GM20000 (cell line): Measurements from ENCODE around the gene ADD1.
"Not testable (repeated sequence)": the region's sequence is repeated elsewhere in the genome, so short reads cannot be mapped to it uniquely, and the experiment has no call there.

Experiments
- DNase-seq: peaks from one replicate; pipeline ENCODE4 v3.0.0; 2012; ENCODE audit warnings: low spot score
- CTCF ChIP-seq: IDR thresholded peaks from 2 replicates; pipeline ENCODE4 v1.5.1; 2012; ENCODE audit warnings: mild to moderate bottlenecking, control low read depth; ENCODE audit errors: extremely low read depth, missing control alignments

ADD1 gene

GRCh38 chr4:2936773-2937145, 93.1 kb downstream of the ADD1 start:
- no peak for TF ChIP-seq CTCF
- DNase-seq = peak; percentile 56

GRCh38 chr4:2937146-2937857, 93.7 kb downstream of the ADD1 start:
- no peak for DNase-seq
- no peak for TF ChIP-seq CTCF

GRCh38 chr4:2937986-2938385, 94.3 kb downstream of the ADD1 start:
- DNase-seq = no peak
- no peak for TF ChIP-seq CTCF

- not testable (repeated sequence) for DNase-seq
These were observed 94.8 kb downstream of the ADD1 start for GRCh38 chr4:2938411-2938810.

GRCh38 chr4:2938906-2939305, 95.3 kb downstream of the ADD1 start:
- TF ChIP-seq CTCF = no peak
- DNase-seq = no peak

- no peak for DNase-seq
- no peak for TF ChIP-seq CTCF
These were observed 96.0 kb downstream of the ADD1 start for GRCh38 chr4:2939383-2940243.

- no peak for DNase-seq
- no peak for TF ChIP-seq CTCF
These were observed 96.9 kb downstream of the ADD1 start for GRCh38 chr4:2940267-2941137.
